HepG2 (cell line): ENCODE results near the gene LRP1B. TPM values are rescaled to one million over a fixed set of nuclear protein-coding genes. Genes with fewer than 3 reads are reported as not detected.

Source experiments
- ATAC-seq: fragments of 200-7000 bp; cut with Tn5 transposase; 3 replicates; pipeline ENCODE4 v1.9.1; 2020; ENCODE audit warnings: mild to moderate bottlenecking, moderate library complexity
- BruUV-seq: library from RNA; stranded (reverse); fragments of 400-500 nt; replicated peaks from 2 replicates; lab custom pipeline; 2021; lab: Mats Ljungman, UMichigan
- CTCF ChIA-PET: fragments of 300-600 bp; formaldehyde crosslinking; extraction: SDS; loops from one replicate; lab custom pipeline; 2021; ENCODE audit warnings: low total read pairs, inconsistent platforms, low intra/inter-chr PET ratio; lab: Yijun Ruan, JAX
- POLR2A ChIA-PET: fragments of 350-600 bp; sonication (Branson Sonifier 250); formaldehyde crosslinking; loops from one replicate; lab custom pipeline; 2020; ENCODE audit warnings: antibody characterized with exemption, inconsistent platforms; lab: Yijun Ruan, JAX
- DNase-seq: peaks from one replicate; pipeline ENCODE4 v3.0.0-alpha.2; 2015; ENCODE audit warnings: low spot score
- FAIRE-seq: peaks from 3 replicates; lab custom pipeline; 2011; peaks lifted over from hg19 to GRCh38; lab: Jason Lieb, UNC
- H2AFZ ChIP-seq: one replicate; pipeline ENCODE4 v1.6.1; 2011; ENCODE audit warnings: low read length, inconsistent platforms
- H3K27ac ChIP-seq: fragments of 300-600 bp; 3 replicates; pipeline ENCODE4 v1.8.0; 2011; ENCODE audit warnings: mixed run types, mild to moderate bottlenecking, mixed read lengths, low read length, inconsistent platforms; ENCODE audit not compliant: insufficient read depth; ENCODE audit errors: extremely low read length
- H3K27me3 ChIP-seq, 2 experiments: fragments of 200-600 bp in 1 of 2; 2 replicates in 1 of 2; 3 replicates in 1 of 2; pipeline versions ENCODE4 v1.6.0 to v1.8.0; 2011; ENCODE audit warnings: low read length in 2 of 2, mild to moderate bottlenecking in 2 of 2, moderate library complexity in 2 of 2, inconsistent platforms in 1 of 2; ENCODE audit not compliant: insufficient read depth in 2 of 2, control insufficient read depth in 1 of 2
- H3K36me3 ChIP-seq, 2 experiments: fragments of 200-600 bp in 1 of 2; replicated peaks in 1 of 2; 2 replicates in 1 of 2; 3 replicates in 1 of 2; pipeline versions ENCODE4 v1.5.1 to v1.8.0; 2011; ENCODE audit warnings: low read length in 2 of 2, inconsistent platforms in 1 of 2; ENCODE audit not compliant: insufficient read depth in 2 of 2, control insufficient read depth in 1 of 2
- H3K4me1 ChIP-seq: 2 replicates; pipeline ENCODE4 v1.5.1; 2012; ENCODE audit warnings: low read length, inconsistent platforms; ENCODE audit not compliant: insufficient read depth
- H3K4me2 ChIP-seq: 2 replicates; pipeline ENCODE4 v1.6.0; 2011; ENCODE audit warnings: low read depth, low read length, inconsistent platforms
- H3K4me3 ChIP-seq, 3 experiments: fragments of 200-600 bp in 1 of 3; sonication (generic), shearing (Covaris generic) in 1 of 3; replicated peaks in 1 of 3; 2 replicates each; pipeline ENCODE4 v1.5.1; 2011 to 2016; ENCODE audit warnings: low read length in 3 of 3, inconsistent platforms in 2 of 3, low read depth in 2 of 3, mild to moderate bottlenecking in 2 of 3, control low read depth in 1 of 3, mixed read lengths in 1 of 3; ENCODE audit not compliant: insufficient read depth in 1 of 3
- H3K79me2 ChIP-seq: one replicate; pipeline ENCODE4 v1.6.1; 2011; ENCODE audit warnings: low read length, inconsistent platforms; ENCODE audit not compliant: insufficient read depth
- H3K9ac ChIP-seq: 2 replicates; pipeline ENCODE4 v1.6.0; 2011; ENCODE audit warnings: mild to moderate bottlenecking, low read depth, low read length, inconsistent platforms; ENCODE audit not compliant: insufficient read depth
- H3K9me3 ChIP-seq: 2 replicates; pipeline ENCODE4 v1.5.1; 2012; ENCODE audit warnings: mild to moderate bottlenecking, low read length
- H4K20me1 ChIP-seq: 2 replicates; pipeline ENCODE4 v1.6.0; 2011; ENCODE audit warnings: inconsistent platforms, mild to moderate bottlenecking, low read length, moderate library complexity; ENCODE audit not compliant: insufficient read depth
- FUBP1 ChIP-seq: sonication (generic); formaldehyde crosslinking; IDR thresholded peaks from 2 replicates; pipeline ENCODE4 v1.5.1; 2020; ENCODE audit warnings: missing genetic modification reagents, mild to moderate bottlenecking, borderline replicate concordance
- HMGXB4 ChIP-seq, 2 experiments: sonication (generic) in 1 of 2; formaldehyde crosslinking in 1 of 2; IDR thresholded peaks; 2 replicates each; pipeline versions ENCODE4 v1.4.0 to v1.6.1; 2018 to 2020; ENCODE audit warnings: missing genetic modification reagents in 2 of 2, borderline replicate concordance in 1 of 2, low read depth in 1 of 2, mild to moderate bottlenecking in 1 of 2, missing biosample characterization in 1 of 2
- HNRNPL ChIP-seq: fragments of 200-400 bp; formaldehyde crosslinking; IDR thresholded peaks from 2 replicates; pipeline ENCODE4 v1.6.1; 2017; ENCODE audit warnings: mild to moderate bottlenecking, low read depth, low read length
- MAFG ChIP-seq: sonication (generic); formaldehyde crosslinking; IDR thresholded peaks from 2 replicates; pipeline ENCODE4 v1.5.1; 2020; ENCODE audit warnings: mild to moderate bottlenecking, missing genetic modification reagents
- PAWR ChIP-seq: sonication (generic); formaldehyde crosslinking; IDR thresholded peaks from 2 replicates; pipeline ENCODE4 v1.4.0; 2020; ENCODE audit warnings: missing genetic modification reagents, mild to moderate bottlenecking, borderline replicate concordance
- PCBP2 ChIP-seq: fragments of 200-400 bp; formaldehyde crosslinking; optimal IDR thresholded peaks from 2 replicates; pipeline ENCODE3; 2018; ENCODE audit warnings: low read length, low read depth; ENCODE audit not compliant: poor library complexity, severe bottlenecking
- POGK ChIP-seq: sonication (generic); formaldehyde crosslinking; conservative IDR thresholded peaks from 2 replicates; pipeline ENCODE4 v1.8.0; 2022; ENCODE audit warnings: mild to moderate bottlenecking, moderate library complexity, missing genetic modification reagents
- RFXANK ChIP-seq: IDR thresholded peaks from 2 replicates; pipeline ENCODE4 v1.6.1; 2016
- TCF7L2 ChIP-seq: IDR thresholded peaks from 2 replicates; pipeline ENCODE4 v1.6.1; 2011; ENCODE audit warnings: mild to moderate bottlenecking, low read depth, low read length, moderate library complexity
- TP53 ChIP-seq: sonication (generic); formaldehyde crosslinking; conservative IDR thresholded peaks from 2 replicates; pipeline ENCODE4 v1.4.0; 2020; ENCODE audit warnings: missing genetic modification reagents
- ZNF382 ChIP-seq: sonication (generic); formaldehyde crosslinking; IDR thresholded peaks from 2 replicates; pipeline ENCODE4 v1.5.0; 2020; ENCODE audit warnings: missing genetic modification reagents, mild to moderate bottlenecking, borderline replicate concordance
- ZNF549 ChIP-seq: sonication (generic); formaldehyde crosslinking; IDR thresholded peaks from 2 replicates; pipeline ENCODE4 v1.5.0; 2020; ENCODE audit warnings: missing genetic modification reagents
- ZNF670 ChIP-seq: sonication (generic); formaldehyde crosslinking; IDR thresholded peaks from 2 replicates; pipeline ENCODE4 v1.8.0; 2022; ENCODE audit warnings: mild to moderate bottlenecking, missing genetic modification reagents, borderline replicate concordance
- ZNF766 ChIP-seq: sonication (generic); formaldehyde crosslinking; IDR thresholded peaks from 2 replicates; pipeline ENCODE4 v1.5.0; 2020; ENCODE audit warnings: missing genetic modification reagents, borderline replicate concordance
- WGBS: methylation state at CpG from one replicate; pipeline ENCODE4 v1.1.6; 2017; ENCODE audit warnings: low lambda C conversion rate; 5-methylcytosine and 5-hydroxymethylcytosine counted together
- in situ Hi-C: cut with HindIII; loops from 2 replicates; pipeline ENCODE4 v1.10.0; 2017; ENCODE audit warnings: low pct_unique_long_range_greater_than_20kb; ENCODE audit not compliant: extremely low pct_ligation_motif_present
- intact Hi-C: fragments of 100-400 bp; cut with micrococcal nuclease; formaldehyde crosslinking; loops from one replicate; pipeline ENCODE4 v1.10.0; 2022; ENCODE audit not compliant: unreplicated experiment
- polyA plus RNA-seq, 8 experiments: library from polyadenylated mRNA; depleted of rRNA in 3 of 8; stranded (reverse) in 7 of 8; unstranded in 1 of 8; fragments of >200 nt; fragmentation: Illumina TruSeq in 4 of 8; extraction: Trizol in 4 of 8; gene quantifications; 2 replicates each; pipeline versions ENCODE4 v1.2.1 to v1.2.3, GENCODE V29; 2011 to 2016; ENCODE audit warnings: low read depth in 4 of 8, missing spikeins in 1 of 8, mixed read lengths in 1 of 8; ENCODE audit not compliant: insufficient read depth in 1 of 8
- total RNA-seq, 5 experiments: library from RNA; depleted of rRNA; stranded (reverse); fragments of >200 nt; fragmentation: Illumina TruSeq; extraction: Trizol; gene quantifications; 2 replicates each; pipeline ENCODE4 v1.2.3, GENCODE V29; 2016; ENCODE audit warnings: low read depth in 1 of 5

The LRP1B gene
- total and polyA plus RNA-seq, 2 of the 13 experiments (the other 11 are each of a cell fraction or from before 2014, with no cell fraction given): 0.04 TPM; not detected in 1

GRCh38 chr2:140273408-140273807 is 1857.4 kb downstream of the LRP1B start:
- TF ChIP-seq ZNF670 (CRISPR knock-in tag) (no peak), ZNF766 (CRISPR knock-in tag) (no peak), TP53 (no peak), ZNF382 (CRISPR knock-in tag) (no peak), HNRNPL (no peak), PCBP2 (no peak), MAFG (CRISPR knock-in tag) (no peak), RFXANK (no peak), PAWR (CRISPR knock-in tag) (no peak), FUBP1 (CRISPR knock-in tag) (no peak), TCF7L2 (no peak), HMGXB4 (CRISPR knock-in tag; IDR thresholded peaks at IDR 0.05; ENCODE audit: borderline replicate concordance in 1 of 2, low read depth in 1 of 2) (no peak), ZNF549 (CRISPR knock-in tag) (no peak), POGK (no peak)
- Histone ChIP-seq H3K36me3 (no peaks in the 10 kb centered on the region), H3K79me2 (no peaks in the 10 kb centered on the region), H4K20me1 (no peaks in the 10 kb centered on the region), H3K27ac (no peak overlapping the region), H3K27me3 (no peaks in the 10 kb centered on the region), H3K4me1 (no peaks in the 10 kb centered on the region), H3K4me2 (no peak overlapping the region), H2AFZ (no peak overlapping the region), H3K9me3 (no peaks in the 10 kb centered on the region), H3K9ac (no peak overlapping the region), H3K4me3 (no peak overlapping the region)
- DNase-seq: no peak
- intact Hi-C loops: no loop called here
- 19% methylated on average over 4 of the region's 4 CpGs for WGBS
- no peak for ATAC-seq
- ChIA-PET CTCF (no interaction called here), POLR2A (no interaction called here)
- no peak for FAIRE-seq
- no TSS peak for BruUV-seq
- in situ Hi-C loops: no loop called here
